K562 (cell line): ENCODE measurements around the gene WASF2. TPM values are rescaled to one million over a fixed set of nuclear protein-coding genes. Genes with fewer than 3 reads are reported as not detected.

ENCODE experiments used
- ATF2 ChIP-seq: sonication (generic); formaldehyde crosslinking; IDR thresholded peaks from 2 replicates; pipeline ENCODE4 v1.8.1; 2022; ENCODE audit warnings: missing genetic modification reagents
- HIVEP1 ChIP-seq: fragments of 250-450 bp; sonication (Bioruptor Pico); IDR thresholded peaks from 2 replicates; pipeline ENCODE4 v1.4.0; 2020; ENCODE audit warnings: mild to moderate bottlenecking
- HMG20B ChIP-seq: fragments of 250-450 bp; sonication (Bioruptor Pico); IDR thresholded peaks from 2 replicates; pipeline ENCODE4 v1.5.0; 2021; ENCODE audit warnings: mild to moderate bottlenecking
- HNRNPL ChIP-seq: fragments of 200-400 bp; formaldehyde crosslinking; IDR thresholded peaks from 2 replicates; pipeline ENCODE4 v1.6.1; 2017; ENCODE audit warnings: low read depth, mild to moderate bottlenecking, low read length
- MGA ChIP-seq: fragments of 450-650 bp; IDR thresholded peaks from 2 replicates; pipeline ENCODE4 v1.6.1; 2016; ENCODE audit warnings: mild to moderate bottlenecking, moderate library complexity
- MTA2 ChIP-seq: fragments of 450-650 bp; IDR thresholded peaks from 2 replicates; pipeline ENCODE4 v1.6.1; 2016; ENCODE audit warnings: low read depth
- NUFIP1 ChIP-seq: fragments of 450-650 bp; IDR thresholded peaks from 2 replicates; pipeline ENCODE4 v1.6.1; 2018; ENCODE audit not compliant: partially characterized antibody
- SIN3B ChIP-seq: fragments of 450-650 bp; IDR thresholded peaks from 2 replicates; pipeline ENCODE4 v1.6.1; 2017; ENCODE audit warnings: low read depth, mild to moderate bottlenecking, moderate library complexity
- TAL1 ChIP-seq: fragments of 450-650 bp; IDR thresholded peaks from 2 replicates; pipeline ENCODE4 v1.6.1; 2016; ENCODE audit warnings: mild to moderate bottlenecking
- ZNF140 ChIP-seq: fragments of 250-450 bp; sonication (Bioruptor Pico); IDR thresholded peaks from 2 replicates; pipeline ENCODE4 v1.8.0; 2021; ENCODE audit warnings: moderate library complexity, mild to moderate bottlenecking, inconsistent platforms
- ZNF431 ChIP-seq: sonication (generic); formaldehyde crosslinking; IDR thresholded peaks from 2 replicates; pipeline ENCODE4 v1.8.0; 2022; ENCODE audit warnings: mild to moderate bottlenecking, missing genetic modification reagents
- polyA plus RNA-seq, 8 experiments: library from polyadenylated mRNA; depleted of rRNA in 4 of 8; stranded (reverse) in 5 of 8; unstranded in 3 of 8; fragments of >200 nt; fragmentation: Nextera tagmentation in 2 of 8; fragmentation: Illumina TruSeq in 1 of 8; extraction: Ambion mirVana in 2 of 8; extraction: Trizol in 1 of 8; gene quantifications; 2 replicates each; pipeline versions ENCODE4 v1.2.1 to v1.2.3, GENCODE V29; 2011 to 2014; ENCODE audit warnings: inconsistent platforms in 1 of 8, missing spikeins in 1 of 8
- total RNA-seq, 7 experiments: library from RNA; depleted of rRNA in 6 of 7; stranded (reverse); fragments of >200 nt in 6 of 7; fragmentation: Illumina TruSeq in 2 of 7; extraction: Trizol in 2 of 7; gene quantifications; 2 replicates each; pipeline versions ENCODE4 v1.2.1 to v1.2.3, GENCODE V29; 2011 to 2021; ENCODE audit warnings: low replicate concordance in 1 of 7
- TF ChIP-seq, protein P1 (sequence below): sonication (generic); formaldehyde crosslinking; IDR thresholded peaks from 2 replicates; pipeline ENCODE4 v1.8.0; 2022; ENCODE audit warnings: mild to moderate bottlenecking, missing genetic modification reagents, borderline replicate concordance
- TF ChIP-seq, protein P2 (sequence below): IDR thresholded peaks from 2 replicates; pipeline ENCODE4 v1.6.1; 2011; ENCODE audit not compliant: insufficient read length; ENCODE audit errors: extremely low read depth

The WASF2 gene
- total and polyA plus RNA-seq, 9 of the 15 experiments (the other 6 are each of a cell fraction or from before 2014, with no cell fraction given), result 8.2 to 163 (median 31.2) TPM

DNA sequence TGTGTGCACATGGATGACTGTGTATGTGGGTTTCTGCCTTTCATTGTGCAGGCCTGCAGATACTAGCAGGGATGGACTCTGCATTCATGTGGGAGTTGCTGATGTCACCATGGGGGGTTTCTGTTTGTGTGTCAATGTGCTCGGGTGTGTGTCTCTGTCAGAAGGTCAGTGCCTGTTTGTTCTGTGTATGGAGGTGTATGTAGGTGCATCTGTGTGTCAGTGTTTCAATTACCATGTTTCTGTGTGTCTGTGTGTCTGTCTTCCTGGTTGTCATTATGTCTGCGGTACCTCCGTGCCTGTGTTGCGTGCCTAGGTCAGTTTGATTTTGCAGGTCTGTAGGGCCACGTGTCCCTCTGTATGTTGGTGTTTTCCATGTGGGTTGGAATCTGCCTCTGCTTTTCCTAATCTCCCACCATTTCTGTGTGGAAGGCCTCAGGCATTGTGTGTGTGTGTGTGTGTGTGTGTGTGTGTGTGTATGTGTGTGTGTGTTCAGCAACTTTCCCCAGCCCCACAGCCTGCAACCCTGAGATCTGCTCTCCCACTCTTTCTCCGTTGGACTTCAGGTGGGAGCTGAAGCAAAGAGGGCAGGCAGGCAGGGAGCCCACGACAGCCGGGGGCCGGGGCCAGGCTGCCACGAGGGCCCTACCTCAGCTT, 36.7 kb upstream of the WASF2 start (continued):
- TF ChIP-seq, protein P1, sequence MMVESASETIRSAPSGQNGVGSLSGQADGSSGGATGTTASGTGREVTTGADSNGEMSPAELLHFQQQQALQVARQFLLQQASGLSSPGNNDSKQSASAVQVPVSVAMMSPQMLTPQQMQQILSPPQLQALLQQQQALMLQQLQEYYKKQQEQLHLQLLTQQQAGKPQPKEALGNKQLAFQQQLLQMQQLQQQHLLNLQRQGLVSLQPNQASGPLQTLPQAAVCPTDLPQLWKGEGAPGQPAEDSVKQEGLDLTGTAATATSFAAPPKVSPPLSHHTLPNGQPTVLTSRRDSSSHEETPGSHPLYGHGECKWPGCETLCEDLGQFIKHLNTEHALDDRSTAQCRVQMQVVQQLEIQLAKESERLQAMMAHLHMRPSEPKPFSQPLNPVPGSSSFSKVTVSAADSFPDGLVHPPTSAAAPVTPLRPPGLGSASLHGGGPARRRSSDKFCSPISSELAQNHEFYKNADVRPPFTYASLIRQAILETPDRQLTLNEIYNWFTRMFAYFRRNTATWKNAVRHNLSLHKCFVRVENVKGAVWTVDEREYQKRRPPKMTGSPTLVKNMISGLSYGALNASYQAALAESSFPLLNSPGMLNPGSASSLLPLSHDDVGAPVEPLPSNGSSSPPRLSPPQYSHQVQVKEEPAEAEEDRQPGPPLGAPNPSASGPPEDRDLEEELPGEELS, result no peak; the same call in 1 of the 2 replicates
- TF ChIP-seq MTA2 (peak; percentile 35; the same call in 1 of the 2 replicates), TAL1 (peak; percentile 18), HNRNPL (no peak), MGA (peak; percentile 73), ZNF140 (CRISPR knock-in tag) (no peak), SIN3B (no peak), HIVEP1 (CRISPR knock-in tag) (no peak), ATF2 (CRISPR knock-in tag) (no peak), NUFIP1 (no peak), HMG20B (CRISPR knock-in tag) (no peak), ZNF431 (CRISPR knock-in tag) (no peak)
- TF ChIP-seq, protein P2, sequence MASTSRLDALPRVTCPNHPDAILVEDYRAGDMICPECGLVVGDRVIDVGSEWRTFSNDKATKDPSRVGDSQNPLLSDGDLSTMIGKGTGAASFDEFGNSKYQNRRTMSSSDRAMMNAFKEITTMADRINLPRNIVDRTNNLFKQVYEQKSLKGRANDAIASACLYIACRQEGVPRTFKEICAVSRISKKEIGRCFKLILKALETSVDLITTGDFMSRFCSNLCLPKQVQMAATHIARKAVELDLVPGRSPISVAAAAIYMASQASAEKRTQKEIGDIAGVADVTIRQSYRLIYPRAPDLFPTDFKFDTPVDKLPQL, result no peak
